Brain microvascular endothelial cell (primary cell): ENCODE measurements around the gene CFAP97.

Source experiments
- DNase-seq: peaks from one replicate; pipeline ENCODE4 v3.0.0-alpha.2; 2020
- H3K27ac ChIP-seq: fragments of 250-450 bp; sonication (Bioruptor Pico); 2 replicates; pipeline ENCODE4 v1.5.1; 2020; ENCODE audit warnings: mild to moderate bottlenecking, moderate library complexity
- H3K27me3 ChIP-seq: fragments of 250-450 bp; sonication (Bioruptor Pico); replicated peaks from 2 replicates; pipeline ENCODE4 v1.5.1; 2020; ENCODE audit warnings: mild to moderate bottlenecking
- H3K36me3 ChIP-seq: fragments of 250-450 bp; sonication (Bioruptor Pico); replicated peaks from 2 replicates; pipeline ENCODE4 v1.5.1; 2020; ENCODE audit warnings: mild to moderate bottlenecking
- H3K4me3 ChIP-seq: 2 replicates; pipeline ENCODE4 v1.5.1; 2011; ENCODE audit warnings: low read depth, mild to moderate bottlenecking, control low read depth, low read length, moderate library complexity
- CTCF ChIP-seq: IDR thresholded peaks from 2 replicates; pipeline ENCODE4 v1.5.1; 2011; ENCODE audit warnings: low read depth, mild to moderate bottlenecking, moderate library complexity, low read length, control low read depth, inconsistent platforms; ENCODE audit errors: missing control alignments
- in situ Hi-C: cut with HindIII; loops from 2 replicates; pipeline ENCODE4 v1.10.0; 2017; ENCODE audit warnings: low sequenced_read_pairs, low pct_ligation_motif_present

Gene CFAP97

DNA sequence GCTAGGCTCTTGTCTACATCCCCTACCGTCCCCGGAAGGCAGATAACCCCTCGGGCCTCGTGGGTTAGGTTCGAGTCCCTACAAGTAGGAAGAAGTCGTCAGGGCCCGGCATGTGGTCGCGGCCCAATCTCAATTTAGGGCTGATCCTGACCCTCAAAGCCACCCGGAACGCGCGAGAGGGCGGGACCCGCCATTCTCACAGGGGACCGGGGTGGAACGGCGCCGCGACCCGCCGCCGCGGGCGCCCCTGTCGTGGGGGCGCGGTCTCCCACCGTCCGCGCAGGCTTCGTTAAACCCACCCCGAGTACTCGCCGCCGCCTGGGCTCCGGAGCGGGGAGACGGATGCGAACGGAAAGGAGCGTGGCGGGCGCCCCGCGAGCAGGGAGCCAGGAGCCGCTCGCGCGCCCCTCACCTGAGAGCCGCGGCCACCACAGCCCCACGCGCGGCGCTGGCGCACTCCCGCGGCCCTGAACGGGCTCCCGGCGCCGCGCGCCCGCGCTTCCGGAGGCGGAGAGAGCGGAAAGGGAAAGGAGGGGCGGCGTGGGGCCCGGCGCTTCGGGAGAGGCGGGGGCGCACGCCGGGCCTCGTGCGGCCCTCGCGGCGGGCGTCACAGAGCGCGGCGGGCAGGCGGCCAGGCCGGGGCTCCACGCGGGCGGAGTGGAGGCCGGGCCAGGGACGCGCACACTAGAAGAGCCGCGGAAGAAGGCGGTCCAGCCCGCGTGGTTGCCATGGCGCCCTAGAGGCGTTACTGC lies at the start of gene CFAP97:
TSS of gene CFAP97 (minus strand) at position 515 of the 752 bp plus-strand sequence. CDS start 12,804 bp downstream, outside the sequence.
- in situ Hi-C loops = no loop called here

DNA sequence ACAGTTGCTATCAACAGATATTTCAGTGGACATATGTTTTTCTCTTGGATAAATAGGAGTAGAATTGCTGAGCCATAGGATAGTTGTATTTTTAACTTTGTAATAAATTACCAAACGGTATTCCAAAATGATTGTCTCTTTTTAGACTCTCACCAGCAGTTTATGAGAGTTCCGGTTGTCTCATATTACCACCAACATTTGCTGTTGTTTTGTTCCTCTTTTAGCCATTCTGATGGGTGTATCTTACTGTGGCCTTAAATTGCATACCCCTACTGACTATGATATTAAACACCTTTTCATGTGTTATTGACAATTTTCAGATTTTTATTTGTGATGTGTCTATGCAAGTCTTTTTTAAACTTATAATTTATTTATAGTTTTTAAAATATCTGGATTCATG lies 45.3 kb upstream of the CFAP97 start:
- TF ChIP-seq CTCF = no peak
- in situ Hi-C loops = no loop called here
- no peak overlapping the region for H3K4me3 ChIP-seq
- H3K27me3 ChIP-seq = no peaks in the 10 kb centered on the region
- no peaks in the 10 kb centered on the region for H3K36me3 ChIP-seq
- H3K27ac ChIP-seq = no peak overlapping the region
- no peak for DNase-seq

More for the DNA sequence above, at the start of gene CFAP97:
- peak within 1 kb of the TSS; percentile 86 for H3K27ac ChIP-seq
- H3K27me3 ChIP-seq = no peaks in the 10 kb centered on the region
- no peak for TF ChIP-seq CTCF
- H3K4me3 ChIP-seq = peak within 1 kb of the TSS; percentile 55
- H3K36me3 ChIP-seq = no peaks in the 10 kb centered on the region
- DNase-seq = peak; percentile 80

DNA sequence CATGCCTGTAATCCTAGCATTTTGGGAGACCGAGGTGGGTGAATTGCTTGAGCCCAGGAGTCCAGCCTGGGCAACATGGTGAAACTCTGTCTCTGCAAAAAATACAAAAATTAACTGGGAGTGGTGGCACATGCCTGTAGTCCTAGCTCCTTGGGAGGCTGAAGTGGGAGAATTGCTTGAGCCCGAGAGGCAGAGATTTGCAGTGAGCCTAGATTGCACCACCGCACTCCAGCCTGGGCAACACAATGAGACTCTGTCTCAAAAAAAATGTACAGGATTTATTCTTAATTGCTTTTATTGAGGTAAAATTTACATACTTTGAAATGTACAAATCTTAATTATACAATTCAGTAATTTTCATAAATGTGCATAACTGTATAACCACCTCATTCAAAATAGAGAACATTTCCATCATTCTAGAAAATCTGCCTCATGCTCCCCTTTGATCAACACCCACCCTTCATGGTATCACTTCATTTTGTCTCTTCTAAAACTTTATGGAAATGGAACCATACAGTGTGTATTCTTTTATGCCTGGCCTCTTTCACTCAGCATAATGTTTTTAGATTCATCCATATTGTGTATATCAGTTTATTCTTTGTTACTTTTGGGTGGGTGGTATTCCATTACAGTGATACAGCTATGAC lies 44.7 kb upstream of the CFAP97 start:
- no peak for TF ChIP-seq CTCF
- in situ Hi-C loops = no loop called here
- DNase-seq = no peak
- H3K27ac ChIP-seq = no peak overlapping the region
- H3K27me3 ChIP-seq = no peaks in the 10 kb centered on the region
- no peaks in the 10 kb centered on the region for H3K36me3 ChIP-seq
- no peak overlapping the region for H3K4me3 ChIP-seq

- TF ChIP-seq CTCF = no peak
- DNase-seq = no peak
- Histone ChIP-seq H3K27ac (peak overlapping the region; percentile 14), H3K27me3 (no peaks in the 10 kb centered on the region), H3K36me3 (no peaks in the 10 kb centered on the region), H3K4me3 (no peak overlapping the region)
- in situ Hi-C loops = no loop called here
Observed at GRCh38 chr4:185247151-185247550, 43.4 kb upstream of the CFAP97 start.

- TF ChIP-seq CTCF = no peak
- Histone ChIP-seq H3K4me3 (no peak overlapping the region), H3K36me3 (no peaks in the 10 kb centered on the region), H3K27ac (no peak overlapping the region), H3K27me3 (no peaks in the 10 kb centered on the region)
- no peak for DNase-seq
- in situ Hi-C loops = no loop called here
Observed at GRCh38 chr4:185246453-185246852, 42.7 kb upstream of the CFAP97 start.
